ENCODE results near the gene TRIO. TPM values are rescaled to one million over a fixed set of nuclear protein-coding genes. Genes with fewer than 3 reads are reported as not detected.
A peak's percentile ranks its signal among the peaks of the same experiment; 100 is the strongest.

The TRIO gene
- total and polyA plus RNA-seq, 2 donors (not counting 1 experiment from before 2014, with no cell fraction given) = 134 to 281 TPM

DNA sequence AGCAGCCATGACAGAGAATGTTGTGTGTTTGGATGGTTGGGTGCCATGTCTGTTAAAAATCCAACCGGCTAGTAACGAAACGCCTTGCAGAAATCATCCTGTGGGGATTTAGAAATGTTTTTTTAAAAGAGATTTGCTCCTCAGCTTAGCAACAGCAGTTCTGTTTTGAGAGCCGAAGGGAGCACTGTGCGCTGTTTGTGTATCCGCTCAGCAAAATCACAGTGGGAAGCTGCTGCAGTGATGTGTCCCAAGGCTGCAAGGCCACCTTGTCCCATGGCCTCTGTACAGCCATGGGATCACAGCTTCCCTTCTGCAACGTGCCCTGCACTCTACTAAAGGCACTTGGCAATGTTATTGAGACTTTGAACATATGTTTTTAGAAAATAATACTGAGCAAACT is 40.9 kb downstream of the TRIO start:
- Histone ChIP-seq H4K20me1 (ENCODE audit: control insufficient read depth, extremely low read depth, insufficient read depth, low read length) (no peaks in the 10 kb centered on the region), H3K36me3 (ENCODE audit: control insufficient read depth, insufficient read depth, low read length) (no peaks in the 10 kb centered on the region), H2AFZ (ENCODE audit: low read length) (no peak overlapping the region), H3K4me2 (ENCODE audit: extremely low read depth, insufficient read depth, low read length) (peak overlapping the region; percentile 55), H3K79me2 (ENCODE audit: control insufficient read depth, insufficient read depth, low read length) (peaks cover 100% of the 10 kb centered on the region), H3K4me1 (ENCODE audit: control insufficient read depth, extremely low read depth, insufficient read depth, low read length) (peaks cover 56% of the 10 kb centered on the region), H3K9ac (ENCODE audit: insufficient read depth, low read length) (peak overlapping the region; percentile 27), H3K27me3 (ENCODE audit: control insufficient read depth, insufficient read depth, low read length) (no peaks in the 10 kb centered on the region), H3K4me3 (replicated peaks in 1 of 4; ENCODE audit: control extremely low read depth in 1 of 4, insufficient read depth in 1 of 4, low read depth in 3 of 4, low read length in 4 of 4) (peak overlapping the region in 3 of 4 experiments; percentile 13 to 47 (median 17)), H3K9me3 (ENCODE audit: control insufficient read depth, insufficient read depth, low read depth, low read length) (no peaks in the 10 kb centered on the region), H3K27ac (ENCODE audit: insufficient read depth, low read length) (peak overlapping the region; percentile 86)
- TF ChIP-seq EZH2 (IDR thresholded peaks at IDR 0.05; ENCODE audit: low read length, missing control alignments) = no peak
- TF ChIP-seq, protein P1, sequence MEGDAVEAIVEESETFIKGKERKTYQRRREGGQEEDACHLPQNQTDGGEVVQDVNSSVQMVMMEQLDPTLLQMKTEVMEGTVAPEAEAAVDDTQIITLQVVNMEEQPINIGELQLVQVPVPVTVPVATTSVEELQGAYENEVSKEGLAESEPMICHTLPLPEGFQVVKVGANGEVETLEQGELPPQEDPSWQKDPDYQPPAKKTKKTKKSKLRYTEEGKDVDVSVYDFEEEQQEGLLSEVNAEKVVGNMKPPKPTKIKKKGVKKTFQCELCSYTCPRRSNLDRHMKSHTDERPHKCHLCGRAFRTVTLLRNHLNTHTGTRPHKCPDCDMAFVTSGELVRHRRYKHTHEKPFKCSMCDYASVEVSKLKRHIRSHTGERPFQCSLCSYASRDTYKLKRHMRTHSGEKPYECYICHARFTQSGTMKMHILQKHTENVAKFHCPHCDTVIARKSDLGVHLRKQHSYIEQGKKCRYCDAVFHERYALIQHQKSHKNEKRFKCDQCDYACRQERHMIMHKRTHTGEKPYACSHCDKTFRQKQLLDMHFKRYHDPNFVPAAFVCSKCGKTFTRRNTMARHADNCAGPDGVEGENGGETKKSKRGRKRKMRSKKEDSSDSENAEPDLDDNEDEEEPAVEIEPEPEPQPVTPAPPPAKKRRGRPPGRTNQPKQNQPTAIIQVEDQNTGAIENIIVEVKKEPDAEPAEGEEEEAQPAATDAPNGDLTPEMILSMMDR (conservative IDR thresholded peaks at IDR 0.05 in 1 of 2, IDR thresholded peaks at IDR 0.05 in 1 of 2; ENCODE audit: low read depth in 1 of 2, low read length in 2 of 2) = no peak
- DNase-seq (ENCODE audit: low read depth in 2 of 2) = no peak

DNA sequence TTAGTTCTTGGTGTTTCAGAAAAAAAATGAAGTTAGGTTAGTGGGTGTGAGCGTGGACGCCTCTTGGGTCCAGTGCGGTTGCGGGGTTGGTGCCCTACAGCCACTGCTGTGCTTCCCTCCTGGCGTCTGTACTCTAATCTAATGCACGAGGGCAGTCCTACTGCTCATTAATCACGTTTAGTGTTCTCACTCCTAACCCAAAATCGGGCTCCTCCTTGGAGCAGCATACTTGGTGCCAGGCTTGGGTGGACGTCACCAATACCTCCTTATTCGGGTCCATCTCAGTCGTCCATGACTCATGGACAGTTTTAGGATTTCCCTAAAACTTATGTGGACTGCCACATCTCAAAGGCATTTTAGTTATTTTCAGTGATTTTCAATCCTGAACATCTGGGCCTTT is 41.6 kb downstream of the TRIO start:
- peaks cover 59% of the 10 kb centered on the region for H3K4me1 ChIP-seq (ENCODE audit: control insufficient read depth, extremely low read depth, insufficient read depth, low read length)
- no peak for TF ChIP-seq EZH2 (IDR thresholded peaks at IDR 0.05; ENCODE audit: low read length, missing control alignments)
- TF ChIP-seq, protein P1 (conservative IDR thresholded peaks at IDR 0.05 in 1 of 2, IDR thresholded peaks at IDR 0.05 in 1 of 2; ENCODE audit: low read depth in 1 of 2, low read length in 2 of 2) = no peak
- peak overlapping the region; percentile 86 for H3K27ac ChIP-seq (ENCODE audit: insufficient read depth, low read length)
- peak overlapping the region; percentile 55 for H3K4me2 ChIP-seq (ENCODE audit: extremely low read depth, insufficient read depth, low read length)
- H3K4me3 ChIP-seq (replicated peaks in 1 of 4; ENCODE audit: control extremely low read depth in 1 of 4, insufficient read depth in 1 of 4, low read depth in 3 of 4, low read length in 4 of 4) = peak overlapping the region in 2 of 4 experiments; percentile 2 to 47
- no peaks in the 10 kb centered on the region for H4K20me1 ChIP-seq (ENCODE audit: control insufficient read depth, extremely low read depth, insufficient read depth, low read length)
- H3K79me2 ChIP-seq (ENCODE audit: control insufficient read depth, insufficient read depth, low read length) = peaks cover 100% of the 10 kb centered on the region
- no peaks in the 10 kb centered on the region for H3K36me3 ChIP-seq (ENCODE audit: control insufficient read depth, insufficient read depth, low read length)
- H2AFZ ChIP-seq (ENCODE audit: low read length) = no peak overlapping the region
- no peak overlapping the region for H3K9ac ChIP-seq (ENCODE audit: insufficient read depth, low read length)
- H3K27me3 ChIP-seq (ENCODE audit: control insufficient read depth, insufficient read depth, low read length) = no peaks in the 10 kb centered on the region
- H3K9me3 ChIP-seq (ENCODE audit: control insufficient read depth, insufficient read depth, low read depth, low read length) = no peaks in the 10 kb centered on the region
- DNase-seq (ENCODE audit: low read depth in 2 of 2) = peak; percentile 60 to 90

DNA sequence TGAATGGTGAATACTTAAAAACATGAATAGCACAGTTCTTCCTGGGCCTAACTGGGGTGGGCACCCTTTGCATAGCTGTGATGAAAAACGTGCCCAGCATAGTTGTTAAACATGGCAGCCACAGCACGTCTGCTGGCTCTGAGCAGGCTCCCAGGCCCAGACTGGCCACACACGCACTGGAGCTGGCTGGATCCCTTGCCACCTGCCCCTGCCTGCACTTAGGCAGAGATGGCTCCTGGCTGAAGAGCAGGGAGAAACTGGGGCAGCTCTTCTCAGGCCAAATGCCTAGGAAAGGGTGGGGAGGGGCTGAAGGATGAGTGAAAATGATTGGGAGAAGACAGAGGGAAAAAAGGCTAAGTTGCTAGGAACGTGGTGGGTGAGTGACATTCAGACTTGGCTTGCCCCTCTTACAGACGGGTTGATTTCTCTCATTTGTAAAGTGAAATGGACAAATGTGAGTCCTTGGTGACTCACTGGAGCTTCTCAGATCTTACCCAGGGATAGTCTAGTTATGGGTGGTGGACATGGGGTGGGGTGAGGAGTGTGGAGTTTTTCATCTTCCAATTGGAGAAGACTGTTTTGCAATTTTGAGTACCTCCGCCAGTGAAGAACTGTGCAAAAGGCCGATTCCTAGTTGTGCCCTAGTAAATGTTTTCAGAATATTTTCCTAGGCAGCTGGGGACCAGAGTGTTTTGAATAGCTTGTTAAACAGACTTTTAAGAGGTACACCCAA is 42.4 kb downstream of the TRIO start:
- peak overlapping the region; percentile 49 for H3K4me2 ChIP-seq (ENCODE audit: extremely low read depth, insufficient read depth, low read length)
- H3K9ac ChIP-seq (ENCODE audit: insufficient read depth, low read length) = no peak overlapping the region
- DNase-seq (ENCODE audit: low read depth in 2 of 2) = peak; percentile 89 to 90
- TF ChIP-seq, protein P1 (conservative IDR thresholded peaks at IDR 0.05 in 1 of 2, IDR thresholded peaks at IDR 0.05 in 1 of 2; ENCODE audit: low read depth in 1 of 2, low read length in 2 of 2) = no peak
- TF ChIP-seq EZH2 (IDR thresholded peaks at IDR 0.05; ENCODE audit: low read length, missing control alignments) = no peak
- peaks cover 63% of the 10 kb centered on the region for H3K4me1 ChIP-seq (ENCODE audit: control insufficient read depth, extremely low read depth, insufficient read depth, low read length)
- peak overlapping the region; percentile 86 for H3K27ac ChIP-seq (ENCODE audit: insufficient read depth, low read length)
- no peak overlapping the region for H2AFZ ChIP-seq (ENCODE audit: low read length)
- no peaks in the 10 kb centered on the region for H3K9me3 ChIP-seq (ENCODE audit: control insufficient read depth, insufficient read depth, low read depth, low read length)
- H3K27me3 ChIP-seq (ENCODE audit: control insufficient read depth, insufficient read depth, low read length) = no peaks in the 10 kb centered on the region
- peak overlapping the region in 3 of 4 experiments; percentile 5 to 30 (median 18) for H3K4me3 ChIP-seq (replicated peaks in 1 of 4; ENCODE audit: control extremely low read depth in 1 of 4, insufficient read depth in 1 of 4, low read depth in 3 of 4, low read length in 4 of 4)
- no peaks in the 10 kb centered on the region for H3K36me3 ChIP-seq (ENCODE audit: control insufficient read depth, insufficient read depth, low read length)
- H4K20me1 ChIP-seq (ENCODE audit: control insufficient read depth, extremely low read depth, insufficient read depth, low read length) = no peaks in the 10 kb centered on the region
- peaks cover 94% of the 10 kb centered on the region for H3K79me2 ChIP-seq (ENCODE audit: control insufficient read depth, insufficient read depth, low read length)
